ENCODE results near the gene NEK1.

DNA sequence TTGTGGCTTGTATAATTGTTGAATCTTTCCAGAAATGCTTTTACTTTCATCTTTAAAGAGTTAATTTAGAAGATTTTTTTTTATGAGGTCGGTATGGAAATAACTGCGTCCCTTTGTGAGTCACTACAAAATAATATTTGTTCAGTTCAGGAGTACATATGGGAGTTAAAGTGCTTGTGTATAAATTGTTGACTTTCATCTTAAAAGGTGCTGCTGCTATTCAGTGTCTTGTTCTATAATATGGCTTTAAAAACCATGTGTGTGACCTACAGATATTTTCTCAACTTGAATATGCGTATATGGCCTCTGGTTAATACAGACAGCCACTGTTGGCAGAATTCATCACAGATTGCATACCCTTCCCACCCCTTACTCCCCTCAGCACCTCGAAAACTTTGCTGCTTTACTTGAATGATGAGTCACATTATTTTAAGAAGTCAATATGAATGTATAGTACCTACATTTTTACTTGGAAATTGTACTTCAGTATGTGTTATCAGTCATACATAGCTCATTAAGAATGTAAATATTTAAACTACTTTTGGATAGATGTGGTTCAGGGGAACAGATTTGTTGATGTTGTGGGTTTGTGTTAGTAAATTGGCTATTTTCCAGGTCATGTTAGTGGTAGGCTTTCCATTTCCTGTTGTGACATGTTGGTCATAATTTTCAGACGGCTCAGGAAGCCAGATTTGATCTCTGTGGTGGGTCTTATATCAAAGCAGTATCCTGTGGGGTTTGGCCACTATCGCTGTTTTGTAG is 9.5 kb upstream of the NEK1 start:
- TF ChIP-seq, protein P1, sequence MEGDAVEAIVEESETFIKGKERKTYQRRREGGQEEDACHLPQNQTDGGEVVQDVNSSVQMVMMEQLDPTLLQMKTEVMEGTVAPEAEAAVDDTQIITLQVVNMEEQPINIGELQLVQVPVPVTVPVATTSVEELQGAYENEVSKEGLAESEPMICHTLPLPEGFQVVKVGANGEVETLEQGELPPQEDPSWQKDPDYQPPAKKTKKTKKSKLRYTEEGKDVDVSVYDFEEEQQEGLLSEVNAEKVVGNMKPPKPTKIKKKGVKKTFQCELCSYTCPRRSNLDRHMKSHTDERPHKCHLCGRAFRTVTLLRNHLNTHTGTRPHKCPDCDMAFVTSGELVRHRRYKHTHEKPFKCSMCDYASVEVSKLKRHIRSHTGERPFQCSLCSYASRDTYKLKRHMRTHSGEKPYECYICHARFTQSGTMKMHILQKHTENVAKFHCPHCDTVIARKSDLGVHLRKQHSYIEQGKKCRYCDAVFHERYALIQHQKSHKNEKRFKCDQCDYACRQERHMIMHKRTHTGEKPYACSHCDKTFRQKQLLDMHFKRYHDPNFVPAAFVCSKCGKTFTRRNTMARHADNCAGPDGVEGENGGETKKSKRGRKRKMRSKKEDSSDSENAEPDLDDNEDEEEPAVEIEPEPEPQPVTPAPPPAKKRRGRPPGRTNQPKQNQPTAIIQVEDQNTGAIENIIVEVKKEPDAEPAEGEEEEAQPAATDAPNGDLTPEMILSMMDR (IDR thresholded peaks at IDR 0.05), result no peak
- no peak for TF ChIP-seq EZH2 (IDR thresholded peaks at IDR 0.05; ENCODE audit: borderline replicate concordance, insufficient read depth, low read depth, low read length, poor library complexity, severe bottlenecking)

All from B cell (primary cell).